Measurements from ENCODE around the gene MEX3D.
A peak's percentile ranks its signal among the peaks of the same experiment; 100 is the strongest.

Gene MEX3D

DNA sequence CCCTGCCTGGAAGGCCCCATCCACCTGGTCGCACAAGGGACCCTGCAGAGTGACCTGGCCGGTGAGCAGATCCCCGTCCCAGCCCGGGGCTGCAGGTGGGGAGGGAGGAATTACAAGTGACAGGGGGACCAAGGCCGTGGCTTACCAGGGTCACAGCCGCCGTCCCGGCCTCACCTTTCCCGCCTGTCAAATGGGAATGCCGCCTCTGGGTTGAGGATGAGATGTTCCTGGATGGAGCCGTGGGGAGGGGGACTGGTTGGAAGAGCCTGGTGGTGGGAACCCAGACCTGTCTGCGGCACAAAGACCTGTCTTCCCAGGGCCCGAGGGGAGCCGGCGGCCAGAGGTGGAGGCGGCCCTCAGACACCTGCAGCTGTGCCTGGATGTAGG lies 38.7 kb downstream of the MEX3D start:
- peaks cover 0 to under 1% of the 10 kb centered on the region in 2 donors for H3K4me1 ChIP-seq (ENCODE audit: control insufficient read depth in 1 of 2, insufficient read depth in 2 of 2, low read length in 2 of 2)
- H3K4me3 ChIP-seq (ENCODE audit: low read depth in 1 of 2, low read length in 2 of 2): no peak overlapping the region
- peaks cover 15% of the 10 kb centered on the region for H3K27me3 ChIP-seq (ENCODE audit: low read depth, low read length)
- no peaks in the 10 kb centered on the region for H3K36me3 ChIP-seq (ENCODE audit: control insufficient read depth in 1 of 2, insufficient read depth in 2 of 2, low read length in 2 of 2)
- H3K27ac ChIP-seq (ENCODE audit: low read length): no peak overlapping the region
- no peaks in the 10 kb centered on the region for H3K9me3 ChIP-seq (ENCODE audit: control insufficient read depth in 1 of 2, low read length in 2 of 2)

DNA sequence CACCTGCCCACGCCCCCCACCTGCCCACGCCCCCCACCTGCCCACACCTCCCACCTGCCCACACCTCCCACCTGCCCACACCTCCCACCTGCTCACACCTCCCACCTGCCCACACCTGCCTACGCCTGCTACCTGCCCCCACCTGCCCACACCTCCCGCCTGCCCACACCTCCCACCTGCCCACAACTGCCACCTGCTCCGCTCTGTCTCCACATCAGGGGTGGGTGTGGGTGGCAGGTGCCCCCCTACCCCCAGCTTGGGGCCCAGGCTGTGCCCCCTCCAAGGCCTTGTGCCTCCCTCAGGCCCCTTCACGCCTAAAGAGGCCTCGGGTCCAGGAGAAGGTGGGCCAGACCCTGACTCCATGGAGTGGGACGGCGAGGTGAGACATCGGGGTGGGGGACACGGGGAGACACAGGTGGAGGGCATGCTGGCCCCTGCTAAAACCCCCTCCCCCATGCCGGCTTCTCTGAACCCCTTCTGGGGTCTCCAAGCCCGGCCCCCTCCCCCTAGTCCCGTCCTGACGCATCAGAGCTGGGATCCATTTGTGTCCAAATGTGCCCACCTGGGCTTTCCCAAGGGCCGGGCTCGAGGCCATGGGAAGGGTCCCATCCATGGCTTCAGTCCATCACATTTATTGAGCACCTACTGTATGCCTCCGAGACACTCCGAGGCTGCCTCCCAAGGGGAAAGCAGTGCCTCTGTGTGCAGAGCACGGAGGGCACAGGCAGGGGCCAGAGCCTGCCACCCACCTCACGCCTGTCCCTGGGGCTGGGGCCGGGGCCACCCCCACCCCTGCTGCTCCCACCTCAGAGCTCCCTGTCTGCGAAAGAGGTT lies 39.3 kb downstream of the MEX3D start:
- peaks cover 0 to 3% of the 10 kb centered on the region in 2 donors for H3K4me1 ChIP-seq (ENCODE audit: control insufficient read depth in 1 of 2, insufficient read depth in 2 of 2, low read length in 2 of 2)
- H3K27me3 ChIP-seq (ENCODE audit: low read depth, low read length): peaks cover 17% of the 10 kb centered on the region
- H3K4me3 ChIP-seq (ENCODE audit: low read depth in 1 of 2, low read length in 2 of 2): no peak overlapping the region

DNA sequence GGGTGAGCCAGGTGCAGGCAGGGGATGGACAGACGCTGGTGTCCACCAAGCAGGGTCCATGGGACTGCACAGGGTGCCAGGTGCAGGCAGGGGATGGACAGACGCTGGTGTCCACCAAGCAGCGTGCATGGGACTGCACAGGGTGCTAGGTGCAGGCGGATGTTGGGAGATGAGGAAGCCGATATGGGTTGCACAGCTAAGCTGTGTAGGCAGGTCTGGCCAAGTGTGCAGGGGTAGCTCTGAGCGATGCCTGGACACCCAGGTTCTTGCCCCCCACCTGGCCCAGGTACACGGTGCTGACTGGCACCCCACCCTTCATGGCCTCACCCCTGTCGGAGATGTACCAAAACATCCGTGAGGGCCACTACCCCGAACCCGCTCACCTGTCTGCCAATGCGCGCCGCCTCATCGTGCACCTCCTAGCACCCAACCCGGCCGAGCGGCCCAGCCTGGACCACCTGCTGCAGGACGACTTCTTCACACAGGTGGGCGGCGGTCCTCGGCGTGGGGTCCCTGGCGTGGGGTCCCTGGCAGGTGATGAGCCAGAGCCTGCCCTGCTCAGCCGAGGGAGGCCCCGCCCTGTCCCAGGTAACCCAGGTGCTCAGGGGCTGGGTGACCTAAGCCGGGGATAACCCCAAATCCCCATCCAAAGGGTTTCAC lies 40.3 kb downstream of the MEX3D start:
- Histone ChIP-seq H3K4me3 (ENCODE audit: low read depth in 1 of 2, low read length in 2 of 2) (no peak overlapping the region), H3K27me3 (ENCODE audit: low read depth, low read length) (peaks cover 23% of the 10 kb centered on the region), H3K27ac (ENCODE audit: low read length) (no peak overlapping the region), H3K4me1 (ENCODE audit: control insufficient read depth in 1 of 2, insufficient read depth in 2 of 2, low read length in 2 of 2) (peaks cover 0 to 3% of the 10 kb centered on the region in 2 donors), H3K9me3 (ENCODE audit: control insufficient read depth in 1 of 2, low read length in 2 of 2) (no peaks in the 10 kb centered on the region), H3K36me3 (ENCODE audit: control insufficient read depth in 1 of 2, insufficient read depth in 2 of 2, low read length in 2 of 2) (no peaks in the 10 kb centered on the region)

More for the DNA sequence above, 39.3 kb downstream of the MEX3D start:
- Histone ChIP-seq H3K36me3 (ENCODE audit: control insufficient read depth in 1 of 2, insufficient read depth in 2 of 2, low read length in 2 of 2) (no peaks in the 10 kb centered on the region), H3K27ac (ENCODE audit: low read length) (no peak overlapping the region), H3K9me3 (ENCODE audit: control insufficient read depth in 1 of 2, low read length in 2 of 2) (no peaks in the 10 kb centered on the region)

- Histone ChIP-seq H3K4me3 (ENCODE audit: low read depth in 1 of 2, low read length in 2 of 2) (no peak overlapping the region), H3K4me1 (ENCODE audit: control insufficient read depth in 1 of 2, insufficient read depth in 2 of 2, low read length in 2 of 2) (peaks cover 0 to 3% of the 10 kb centered on the region in 2 donors), H3K36me3 (ENCODE audit: control insufficient read depth in 1 of 2, insufficient read depth in 2 of 2, low read length in 2 of 2) (no peaks in the 10 kb centered on the region), H3K27ac (ENCODE audit: low read length) (no peak overlapping the region), H3K9me3 (ENCODE audit: control insufficient read depth in 1 of 2, low read length in 2 of 2) (no peaks in the 10 kb centered on the region), H3K27me3 (ENCODE audit: low read depth, low read length) (peaks cover 23% of the 10 kb centered on the region)
Observed at GRCh38 chr19:1526979-1527649, 41.0 kb downstream of the MEX3D start.

- H3K27me3 ChIP-seq (ENCODE audit: low read depth, low read length): peaks cover 16% of the 10 kb centered on the region
- no peaks in the 10 kb centered on the region for H3K36me3 ChIP-seq (ENCODE audit: control insufficient read depth in 1 of 2, insufficient read depth in 2 of 2, low read length in 2 of 2)
- no peaks in the 10 kb centered on the region for H3K9me3 ChIP-seq (ENCODE audit: control insufficient read depth in 1 of 2, low read length in 2 of 2)
- no peak overlapping the region for H3K27ac ChIP-seq (ENCODE audit: low read length)
- no peak overlapping the region for H3K4me3 ChIP-seq (ENCODE audit: low read depth in 1 of 2, low read length in 2 of 2)
- H3K4me1 ChIP-seq (ENCODE audit: control insufficient read depth in 1 of 2, insufficient read depth in 2 of 2, low read length in 2 of 2): peaks cover 0 to 3% of the 10 kb centered on the region in 2 donors
Observed at GRCh38 chr19:1526066-1526778, 41.9 kb downstream of the MEX3D start.

GRCh38 chr19:1525343-1525742 lies 42.8 kb downstream of the MEX3D start:
- no peak overlapping the region for H3K27ac ChIP-seq (ENCODE audit: low read length)
- peaks cover 16% of the 10 kb centered on the region for H3K27me3 ChIP-seq (ENCODE audit: low read depth, low read length)
- H3K36me3 ChIP-seq (ENCODE audit: control insufficient read depth in 1 of 2, insufficient read depth in 2 of 2, low read length in 2 of 2): no peaks in the 10 kb centered on the region
- no peak overlapping the region for H3K4me3 ChIP-seq (ENCODE audit: low read depth in 1 of 2, low read length in 2 of 2)
- peaks cover 0 to 3% of the 10 kb centered on the region in 2 donors for H3K4me1 ChIP-seq (ENCODE audit: control insufficient read depth in 1 of 2, insufficient read depth in 2 of 2, low read length in 2 of 2)
- no peaks in the 10 kb centered on the region for H3K9me3 ChIP-seq (ENCODE audit: control insufficient read depth in 1 of 2, low read length in 2 of 2)

GRCh38 chr19:1524972-1525325 lies 43.2 kb downstream of the MEX3D start:
- Histone ChIP-seq H3K4me3 (ENCODE audit: low read depth in 1 of 2, low read length in 2 of 2) (no peak overlapping the region), H3K27me3 (ENCODE audit: low read depth, low read length) (peaks cover 16% of the 10 kb centered on the region), H3K4me1 (ENCODE audit: control insufficient read depth in 1 of 2, insufficient read depth in 2 of 2, low read length in 2 of 2) (peaks cover 0 to 3% of the 10 kb centered on the region in 2 donors), H3K9me3 (ENCODE audit: control insufficient read depth in 1 of 2, low read length in 2 of 2) (no peaks in the 10 kb centered on the region), H3K27ac (ENCODE audit: low read length) (no peak overlapping the region), H3K36me3 (ENCODE audit: control insufficient read depth in 1 of 2, insufficient read depth in 2 of 2, low read length in 2 of 2) (no peaks in the 10 kb centered on the region)

DNA sequence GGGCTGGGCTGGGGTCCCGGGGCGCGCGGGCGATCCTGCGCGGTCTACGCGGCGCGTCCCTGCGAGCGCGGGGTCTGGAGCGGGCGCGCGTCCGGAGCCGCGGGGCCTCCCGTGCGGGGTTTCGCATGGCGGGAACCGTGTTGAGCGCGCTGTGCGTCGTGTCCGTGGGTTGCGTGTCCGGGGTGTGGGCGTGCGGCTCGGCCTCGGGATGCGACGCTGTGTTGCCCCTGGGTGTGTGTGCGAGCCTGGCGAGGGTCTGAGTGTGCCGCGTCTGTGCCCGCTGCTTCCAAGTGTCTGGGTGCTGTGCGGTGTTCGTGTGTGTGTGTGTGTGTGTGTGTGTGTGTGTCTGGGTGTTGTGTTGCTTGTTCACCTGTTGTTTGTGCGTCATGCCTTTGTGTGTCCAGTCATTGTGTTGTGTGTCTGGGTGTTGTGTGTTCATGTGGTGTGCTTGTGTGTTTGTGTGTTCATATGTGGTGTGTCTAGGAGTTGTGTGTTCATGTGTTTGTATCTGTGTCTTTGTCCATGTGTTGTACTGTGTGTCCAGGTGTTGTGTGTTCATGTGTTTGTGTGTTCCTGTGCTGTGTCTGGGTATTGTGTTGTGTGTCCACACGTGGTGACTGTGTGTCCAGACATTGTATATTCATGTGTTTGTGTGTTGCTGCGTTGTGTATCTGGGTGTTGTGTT lies 43.7 kb downstream of the MEX3D start:
- H3K27me3 ChIP-seq (ENCODE audit: low read depth, low read length): peaks cover 16% of the 10 kb centered on the region

DNA sequence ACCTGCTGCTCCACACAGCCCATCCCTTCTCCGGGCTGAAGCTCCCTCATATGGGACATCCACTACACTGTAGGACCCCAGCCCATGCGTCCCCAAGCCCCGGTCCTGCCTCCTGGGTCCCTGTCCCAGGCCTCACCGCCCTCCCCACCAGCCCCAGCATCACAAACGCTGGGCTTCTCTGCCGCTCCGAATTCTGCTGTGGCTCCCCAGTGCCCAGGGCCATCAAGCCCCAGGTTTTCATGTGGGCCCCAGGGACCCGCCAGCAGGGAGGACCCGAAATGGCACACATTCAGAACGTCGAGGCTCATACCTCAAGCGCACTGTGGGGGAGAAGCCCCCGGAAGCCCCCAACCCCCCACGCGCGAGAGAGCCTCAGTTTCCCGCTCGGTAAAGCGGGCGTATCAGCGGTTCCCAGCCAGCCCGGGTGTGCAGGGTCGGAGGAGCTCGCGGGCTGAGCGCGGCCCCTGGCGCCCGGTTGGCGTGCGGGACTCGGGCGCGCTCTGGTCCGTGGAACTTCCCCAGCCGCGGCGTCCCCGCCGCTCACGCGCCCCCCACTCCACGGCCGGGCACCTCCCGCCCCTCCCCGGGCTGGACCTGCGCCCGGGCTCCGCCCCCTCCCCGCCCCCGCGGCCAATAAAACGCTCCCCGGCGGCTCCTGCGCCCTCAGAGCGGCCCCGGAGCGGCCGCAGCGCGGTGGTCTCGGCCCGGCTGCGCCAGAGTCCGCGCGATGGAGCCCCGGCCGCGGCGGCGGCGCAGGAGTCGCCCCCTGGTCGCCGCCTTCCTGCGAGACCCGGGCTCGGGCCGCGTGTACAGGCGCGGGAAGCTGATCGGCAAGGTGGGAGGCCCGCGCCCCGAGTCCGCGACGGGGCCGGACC lies 44.5 kb downstream of the MEX3D start, which contains the start of gene PLK5:
Gene PLK5 (plus strand): TSS at position 666 of the 875 bp plus-strand sequence. CDS start 2,920 bp downstream, outside the sequence.
- Histone ChIP-seq H3K27me3 (ENCODE audit: low read depth, low read length) (peaks cover 16% of the 10 kb centered on the region), H3K9me3 (ENCODE audit: control insufficient read depth in 1 of 2, low read length in 2 of 2) (no peaks in the 10 kb centered on the region), H3K27ac (ENCODE audit: low read length) (no peak within 1 kb of the TSS), H3K4me1 (ENCODE audit: control insufficient read depth in 1 of 2, insufficient read depth in 2 of 2, low read length in 2 of 2) (peaks cover 0 to 3% of the 10 kb centered on the region in 2 donors), H3K4me3 (ENCODE audit: low read depth in 1 of 2, low read length in 2 of 2) (peak within 1 kb of the TSS in 1 of 2 donors; percentile 40), H3K36me3 (ENCODE audit: control insufficient read depth in 1 of 2, insufficient read depth in 2 of 2, low read length in 2 of 2) (no peaks in the 10 kb centered on the region)

More for the DNA sequence above, 43.7 kb downstream of the MEX3D start:
- H3K27ac ChIP-seq (ENCODE audit: low read length): no peak overlapping the region
- peak overlapping the region in 1 of 2 donors; percentile 40 for H3K4me3 ChIP-seq (ENCODE audit: low read depth in 1 of 2, low read length in 2 of 2)
- peaks cover 0 to 3% of the 10 kb centered on the region in 2 donors for H3K4me1 ChIP-seq (ENCODE audit: control insufficient read depth in 1 of 2, insufficient read depth in 2 of 2, low read length in 2 of 2)
- H3K9me3 ChIP-seq (ENCODE audit: control insufficient read depth in 1 of 2, low read length in 2 of 2): no peaks in the 10 kb centered on the region
- no peaks in the 10 kb centered on the region for H3K36me3 ChIP-seq (ENCODE audit: control insufficient read depth in 1 of 2, insufficient read depth in 2 of 2, low read length in 2 of 2)

GRCh38 chr19:1522838-1523237 lies 45.3 kb downstream of the MEX3D start:
- Histone ChIP-seq H3K36me3 (ENCODE audit: control insufficient read depth in 1 of 2, insufficient read depth in 2 of 2, low read length in 2 of 2) (no peaks in the 10 kb centered on the region), H3K27ac (ENCODE audit: low read length) (no peak overlapping the region), H3K4me1 (ENCODE audit: control insufficient read depth in 1 of 2, insufficient read depth in 2 of 2, low read length in 2 of 2) (peaks cover 0 to 3% of the 10 kb centered on the region in 2 donors), H3K27me3 (ENCODE audit: low read depth, low read length) (peaks cover 16% of the 10 kb centered on the region), H3K9me3 (ENCODE audit: control insufficient read depth in 1 of 2, low read length in 2 of 2) (no peaks in the 10 kb centered on the region), H3K4me3 (ENCODE audit: low read depth in 1 of 2, low read length in 2 of 2) (no peak overlapping the region)
